GM23338 (cell line): ENCODE measurements around the gene UNC5A. TPM values are rescaled to one million over a fixed set of nuclear protein-coding genes. Genes with fewer than 3 reads are reported as not detected.

Source experiments
- ATAC-seq: fragments of 200-7000 bp; cut with Tn5 transposase; 3 replicates; pipeline ENCODE4 v1.9.1; 2020
- DNase-seq: peaks from one replicate; pipeline ENCODE4 v3.0.0-alpha.2; 2015; ENCODE audit warnings: low spot score
- H2AFZ ChIP-seq: fragments of 200-600 bp; sonication (generic); 2 replicates; pipeline ENCODE4 v1.8.0; 2016; ENCODE audit warnings: antibody characterized with exemption, mild to moderate bottlenecking, moderate library complexity
- H3F3A ChIP-seq: fragments of 200-600 bp; sonication (generic); replicated peaks from 2 replicates; pipeline ENCODE4 v1.8.0; 2017; ENCODE audit warnings: antibody characterized with exemption, mixed run types, low read depth
- H3K27ac ChIP-seq: fragments of 200-600 bp; sonication (generic); 2 replicates; pipeline ENCODE4 v1.6.1; 2016; ENCODE audit warnings: low read depth
- H3K27me3 ChIP-seq: fragments of 200-600 bp; sonication (generic); 2 replicates; pipeline ENCODE4 v1.8.0; 2016; ENCODE audit warnings: mild to moderate bottlenecking, mixed run types, moderate library complexity; ENCODE audit not compliant: insufficient read depth
- H3K36me3 ChIP-seq: fragments of 200-600 bp; sonication (generic); 2 replicates; pipeline ENCODE4 v1.8.0; 2016; ENCODE audit warnings: mild to moderate bottlenecking; ENCODE audit not compliant: insufficient read depth
- H3K4me1 ChIP-seq: fragments of 200-600 bp; sonication (generic); 2 replicates; pipeline ENCODE4 v1.8.0; 2016; ENCODE audit warnings: mild to moderate bottlenecking, moderate library complexity; ENCODE audit not compliant: insufficient read depth
- H3K4me2 ChIP-seq: fragments of 200-600 bp; sonication (generic); 2 replicates; pipeline ENCODE4 v1.7.1; 2017; ENCODE audit warnings: mixed run types
- H3K4me3 ChIP-seq: fragments of 200-600 bp; sonication (generic); 2 replicates; pipeline ENCODE4 v1.6.1; 2016; ENCODE audit warnings: mixed run types
- H3K79me2 ChIP-seq: fragments of 200-600 bp; sonication (generic); replicated peaks from 2 replicates; pipeline ENCODE4 v1.8.0; 2017; ENCODE audit warnings: mild to moderate bottlenecking; ENCODE audit not compliant: insufficient read depth
- H3K9me2 ChIP-seq: fragments of 200-600 bp; sonication (generic); 2 replicates; pipeline ENCODE4 v1.8.0; 2017; ENCODE audit not compliant: insufficient read depth
- H4K20me1 ChIP-seq: fragments of 200-600 bp; sonication (generic); replicated peaks from 2 replicates; pipeline ENCODE4 v1.8.0; 2017; ENCODE audit warnings: mild to moderate bottlenecking; ENCODE audit not compliant: insufficient read depth
- H3K27ac Mint-ChIP-seq: 2 replicates; pipeline ENCODE4 v1.8.0; 2020; ENCODE audit warnings: inconsistent platforms, mild to moderate bottlenecking, moderate library complexity, mixed read lengths
- H3K27me3 Mint-ChIP-seq: 3 replicates; pipeline ENCODE4 v1.8.0; 2022; ENCODE audit warnings: low read depth, mild to moderate bottlenecking, moderate library complexity, mixed read lengths, inconsistent platforms; ENCODE audit not compliant: insufficient read depth, poor library complexity
- H3K36me3 Mint-ChIP-seq: 3 replicates; pipeline ENCODE4 v1.8.0; 2021; ENCODE audit warnings: low read depth, mild to moderate bottlenecking, inconsistent platforms, moderate library complexity, mixed read lengths
- H3K4me1 Mint-ChIP-seq: 3 replicates; pipeline ENCODE4 v1.8.0; 2020; ENCODE audit warnings: mild to moderate bottlenecking, inconsistent platforms, mixed read lengths
- H3K4me3 Mint-ChIP-seq: 3 replicates; pipeline ENCODE4 v1.8.0; 2021; ENCODE audit warnings: moderate library complexity, mild to moderate bottlenecking, inconsistent platforms, mixed read lengths
- H3K9me3 Mint-ChIP-seq: 3 replicates; pipeline ENCODE4 v1.8.0; 2020; ENCODE audit warnings: moderate library complexity, mild to moderate bottlenecking, inconsistent platforms, mixed read lengths
- CREB1 ChIP-seq: fragments of 250-450 bp; sonication (Bioruptor Pico); IDR thresholded peaks from 2 replicates; pipeline ENCODE4 v1.5.0; 2020; ENCODE audit warnings: low read depth, mild to moderate bottlenecking, moderate library complexity
- EZH2 ChIP-seq: fragments of 200-600 bp; sonication (generic); IDR thresholded peaks from one replicate; pipeline ENCODE4 v1.8.0; 2017; ENCODE audit warnings: antibody characterized with exemption, mild to moderate bottlenecking, low read depth; ENCODE audit not compliant: unreplicated experiment
- NANOG ChIP-seq: IDR thresholded peaks from 2 replicates; pipeline ENCODE4 v1.6.1; 2016; ENCODE audit warnings: antibody characterized with exemption, borderline replicate concordance
- POLR2AphosphoS5 ChIP-seq: IDR thresholded peaks from 2 replicates; pipeline ENCODE4 v1.6.1; 2016; ENCODE audit warnings: antibody characterized with exemption, low read depth
- STAT1 ChIP-seq: IDR thresholded peaks from one replicate; pipeline ENCODE4 v1.6.1; 2016; ENCODE audit warnings: antibody characterized with exemption; ENCODE audit not compliant: unreplicated experiment
- ZNF114 ChIP-seq: fragments of 250-450 bp; sonication (Bioruptor Pico); IDR thresholded peaks from 2 replicates; pipeline ENCODE4 v1.5.0; 2020; ENCODE audit warnings: mild to moderate bottlenecking, moderate library complexity
- polyA plus RNA-seq: library from polyadenylated mRNA; unstranded; fragments of >200 nt; fragmentation: Nextera tagmentation; extraction: Ambion mirVana; gene quantifications from 2 replicates; pipeline ENCODE4 v1.2.1, GENCODE V29; 2016
- total RNA-seq: library from RNA; depleted of rRNA; stranded (reverse); fragments of >200 nt; shearing (Covaris generic); gene quantifications from 2 replicates; pipeline ENCODE4 v1.2.3, GENCODE V29; 2014
- TF ChIP-seq, protein P1 (sequence below): IDR thresholded peaks from 2 replicates; pipeline ENCODE4 v1.6.1; 2016; ENCODE audit warnings: antibody characterized with exemption
- TF ChIP-seq, protein P2 (sequence below), 2 experiments: fragments of 200-600 bp in 1 of 2; sonication (generic) in 1 of 2; conservative IDR thresholded peaks; 2 replicates each; pipeline versions ENCODE4 v1.5.1 to v1.6.1; 2016 to 2017; ENCODE audit warnings: antibody characterized with exemption in 2 of 2, low read depth in 2 of 2, mild to moderate bottlenecking in 2 of 2, moderate library complexity in 1 of 2
- TF ChIP-seq, protein P3 (sequence below): IDR thresholded peaks from one replicate; pipeline ENCODE4 v1.6.1; 2018; ENCODE audit warnings: antibody characterized with exemption; ENCODE audit not compliant: unreplicated experiment
- TF ChIP-seq, protein P4 (sequence below): fragments of 250-450 bp; sonication (Bioruptor Pico); IDR thresholded peaks from 2 replicates; pipeline ENCODE4 v1.5.0; 2020; ENCODE audit warnings: mild to moderate bottlenecking, moderate library complexity

The UNC5A gene
- total and polyA plus RNA-seq, 2 experiments from 2014 or later, result 0.92 to 3.9 TPM

DNA sequence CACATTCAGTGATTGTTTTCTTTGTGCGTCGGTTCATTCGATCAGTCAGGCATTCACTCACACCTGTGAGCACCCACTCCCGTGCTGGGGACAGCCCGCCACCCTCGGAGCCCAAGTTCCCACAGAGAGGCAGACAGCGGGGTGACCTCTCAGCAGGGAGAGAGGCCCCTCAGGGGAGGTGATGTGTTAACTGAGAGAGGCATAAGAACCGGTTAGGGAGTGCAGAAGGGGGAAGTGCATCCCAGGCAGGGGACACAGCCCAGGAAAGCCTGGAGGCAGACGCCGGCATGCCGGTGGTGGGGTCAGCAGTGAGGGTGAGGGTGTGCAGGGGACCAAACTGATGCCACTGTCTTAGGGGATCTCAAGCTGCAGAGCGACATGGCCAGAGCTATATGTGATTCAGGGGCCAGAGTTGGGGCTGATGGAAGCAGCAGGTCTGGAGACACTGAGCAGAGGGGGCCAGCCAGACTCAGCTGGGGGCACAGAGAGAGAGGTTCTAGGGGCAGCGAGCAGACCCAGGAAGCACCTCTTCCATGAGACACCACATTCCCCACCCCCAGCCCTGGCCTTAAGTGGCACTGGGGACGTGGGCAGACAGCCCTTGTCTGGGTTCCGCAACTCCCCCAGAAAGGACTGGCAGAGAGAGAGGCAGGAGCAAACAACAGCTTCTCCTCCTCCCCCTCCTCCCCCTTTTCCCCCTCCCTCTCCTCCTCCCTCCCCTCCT lies 52.8 kb downstream of the UNC5A start (continued):
- TF ChIP-seq, protein P1, sequence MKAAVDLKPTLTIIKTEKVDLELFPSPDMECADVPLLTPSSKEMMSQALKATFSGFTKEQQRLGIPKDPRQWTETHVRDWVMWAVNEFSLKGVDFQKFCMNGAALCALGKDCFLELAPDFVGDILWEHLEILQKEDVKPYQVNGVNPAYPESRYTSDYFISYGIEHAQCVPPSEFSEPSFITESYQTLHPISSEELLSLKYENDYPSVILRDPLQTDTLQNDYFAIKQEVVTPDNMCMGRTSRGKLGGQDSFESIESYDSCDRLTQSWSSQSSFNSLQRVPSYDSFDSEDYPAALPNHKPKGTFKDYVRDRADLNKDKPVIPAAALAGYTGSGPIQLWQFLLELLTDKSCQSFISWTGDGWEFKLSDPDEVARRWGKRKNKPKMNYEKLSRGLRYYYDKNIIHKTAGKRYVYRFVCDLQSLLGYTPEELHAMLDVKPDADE, result no peak
- TF ChIP-seq POLR2AphosphoS5 (no peak), EZH2 (no peak), CREB1 (CRISPR knock-in tag) (no peak), NANOG (no peak)
- TF ChIP-seq, protein P2, sequence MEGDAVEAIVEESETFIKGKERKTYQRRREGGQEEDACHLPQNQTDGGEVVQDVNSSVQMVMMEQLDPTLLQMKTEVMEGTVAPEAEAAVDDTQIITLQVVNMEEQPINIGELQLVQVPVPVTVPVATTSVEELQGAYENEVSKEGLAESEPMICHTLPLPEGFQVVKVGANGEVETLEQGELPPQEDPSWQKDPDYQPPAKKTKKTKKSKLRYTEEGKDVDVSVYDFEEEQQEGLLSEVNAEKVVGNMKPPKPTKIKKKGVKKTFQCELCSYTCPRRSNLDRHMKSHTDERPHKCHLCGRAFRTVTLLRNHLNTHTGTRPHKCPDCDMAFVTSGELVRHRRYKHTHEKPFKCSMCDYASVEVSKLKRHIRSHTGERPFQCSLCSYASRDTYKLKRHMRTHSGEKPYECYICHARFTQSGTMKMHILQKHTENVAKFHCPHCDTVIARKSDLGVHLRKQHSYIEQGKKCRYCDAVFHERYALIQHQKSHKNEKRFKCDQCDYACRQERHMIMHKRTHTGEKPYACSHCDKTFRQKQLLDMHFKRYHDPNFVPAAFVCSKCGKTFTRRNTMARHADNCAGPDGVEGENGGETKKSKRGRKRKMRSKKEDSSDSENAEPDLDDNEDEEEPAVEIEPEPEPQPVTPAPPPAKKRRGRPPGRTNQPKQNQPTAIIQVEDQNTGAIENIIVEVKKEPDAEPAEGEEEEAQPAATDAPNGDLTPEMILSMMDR (conservative IDR thresholded peaks at IDR 0.05; ENCODE audit: low read depth in 2 of 2), result no peak

DNA sequence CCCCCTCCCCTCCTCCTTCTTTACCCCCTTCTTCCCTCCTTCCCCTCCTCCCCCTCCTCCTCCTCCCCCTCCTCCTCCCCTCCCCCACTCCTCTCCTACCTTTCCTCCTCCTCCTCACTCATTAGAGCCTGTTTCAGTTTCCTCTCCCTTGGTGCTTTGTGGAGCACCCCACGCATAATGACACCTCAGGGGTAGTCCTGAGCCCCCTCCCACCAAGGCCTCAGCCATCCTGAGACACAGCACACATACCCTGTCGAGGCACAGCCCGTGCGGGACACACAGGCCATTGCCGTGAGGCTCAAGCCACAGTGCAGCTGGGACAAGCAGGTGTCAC lies 53.4 kb downstream of the UNC5A start:
- no peak overlapping the region for H2AFZ ChIP-seq
- DNase-seq (no peak), ATAC-seq (peak; percentile 10)
- no peaks in the 10 kb centered on the region for H3K9me2 ChIP-seq
- H3K4me3 ChIP-seq, result no peak overlapping the region
- H3K36me3 ChIP-seq, result no peaks in the 10 kb centered on the region
- Mint-ChIP-seq H3K27me3 (peaks cover 15% of the 10 kb centered on the region), H3K9me3 (no peaks in the 10 kb centered on the region), H3K27ac (no peak overlapping the region), H3K4me3 (peak overlapping the region; percentile 16; the same call in 1 of the 3 replicates), H3K4me1 (peaks cover 41% of the 10 kb centered on the region), H3K36me3 (no peaks in the 10 kb centered on the region)
- H3K79me2 ChIP-seq, result no peaks in the 10 kb centered on the region
- no peaks in the 10 kb centered on the region for H3K27me3 ChIP-seq
- H3K27ac ChIP-seq, result no peak overlapping the region
- no peaks in the 10 kb centered on the region for H4K20me1 ChIP-seq
- H3K4me1 ChIP-seq, result peaks cover 15% of the 10 kb centered on the region; the same call in 1 of the 2 replicates
- H3F3A ChIP-seq, result no peaks in the 10 kb centered on the region
- no peak overlapping the region; the same call in 1 of the 2 replicates for H3K4me2 ChIP-seq
- no peak for TF ChIP-seq STAT1
- no peak for TF ChIP-seq NANOG
- no peak for TF ChIP-seq EZH2
- TF ChIP-seq, protein P1, result no peak
- TF ChIP-seq, protein P3, sequence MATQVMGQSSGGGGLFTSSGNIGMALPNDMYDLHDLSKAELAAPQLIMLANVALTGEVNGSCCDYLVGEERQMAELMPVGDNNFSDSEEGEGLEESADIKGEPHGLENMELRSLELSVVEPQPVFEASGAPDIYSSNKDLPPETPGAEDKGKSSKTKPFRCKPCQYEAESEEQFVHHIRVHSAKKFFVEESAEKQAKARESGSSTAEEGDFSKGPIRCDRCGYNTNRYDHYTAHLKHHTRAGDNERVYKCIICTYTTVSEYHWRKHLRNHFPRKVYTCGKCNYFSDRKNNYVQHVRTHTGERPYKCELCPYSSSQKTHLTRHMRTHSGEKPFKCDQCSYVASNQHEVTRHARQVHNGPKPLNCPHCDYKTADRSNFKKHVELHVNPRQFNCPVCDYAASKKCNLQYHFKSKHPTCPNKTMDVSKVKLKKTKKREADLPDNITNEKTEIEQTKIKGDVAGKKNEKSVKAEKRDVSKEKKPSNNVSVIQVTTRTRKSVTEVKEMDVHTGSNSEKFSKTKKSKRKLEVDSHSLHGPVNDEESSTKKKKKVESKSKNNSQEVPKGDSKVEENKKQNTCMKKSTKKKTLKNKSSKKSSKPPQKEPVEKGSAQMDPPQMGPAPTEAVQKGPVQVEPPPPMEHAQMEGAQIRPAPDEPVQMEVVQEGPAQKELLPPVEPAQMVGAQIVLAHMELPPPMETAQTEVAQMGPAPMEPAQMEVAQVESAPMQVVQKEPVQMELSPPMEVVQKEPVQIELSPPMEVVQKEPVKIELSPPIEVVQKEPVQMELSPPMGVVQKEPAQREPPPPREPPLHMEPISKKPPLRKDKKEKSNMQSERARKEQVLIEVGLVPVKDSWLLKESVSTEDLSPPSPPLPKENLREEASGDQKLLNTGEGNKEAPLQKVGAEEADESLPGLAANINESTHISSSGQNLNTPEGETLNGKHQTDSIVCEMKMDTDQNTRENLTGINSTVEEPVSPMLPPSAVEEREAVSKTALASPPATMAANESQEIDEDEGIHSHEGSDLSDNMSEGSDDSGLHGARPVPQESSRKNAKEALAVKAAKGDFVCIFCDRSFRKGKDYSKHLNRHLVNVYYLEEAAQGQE, result no peak
- TF ChIP-seq ZNF114 (CRISPR knock-in tag), result no peak
- TF ChIP-seq, protein P4, sequence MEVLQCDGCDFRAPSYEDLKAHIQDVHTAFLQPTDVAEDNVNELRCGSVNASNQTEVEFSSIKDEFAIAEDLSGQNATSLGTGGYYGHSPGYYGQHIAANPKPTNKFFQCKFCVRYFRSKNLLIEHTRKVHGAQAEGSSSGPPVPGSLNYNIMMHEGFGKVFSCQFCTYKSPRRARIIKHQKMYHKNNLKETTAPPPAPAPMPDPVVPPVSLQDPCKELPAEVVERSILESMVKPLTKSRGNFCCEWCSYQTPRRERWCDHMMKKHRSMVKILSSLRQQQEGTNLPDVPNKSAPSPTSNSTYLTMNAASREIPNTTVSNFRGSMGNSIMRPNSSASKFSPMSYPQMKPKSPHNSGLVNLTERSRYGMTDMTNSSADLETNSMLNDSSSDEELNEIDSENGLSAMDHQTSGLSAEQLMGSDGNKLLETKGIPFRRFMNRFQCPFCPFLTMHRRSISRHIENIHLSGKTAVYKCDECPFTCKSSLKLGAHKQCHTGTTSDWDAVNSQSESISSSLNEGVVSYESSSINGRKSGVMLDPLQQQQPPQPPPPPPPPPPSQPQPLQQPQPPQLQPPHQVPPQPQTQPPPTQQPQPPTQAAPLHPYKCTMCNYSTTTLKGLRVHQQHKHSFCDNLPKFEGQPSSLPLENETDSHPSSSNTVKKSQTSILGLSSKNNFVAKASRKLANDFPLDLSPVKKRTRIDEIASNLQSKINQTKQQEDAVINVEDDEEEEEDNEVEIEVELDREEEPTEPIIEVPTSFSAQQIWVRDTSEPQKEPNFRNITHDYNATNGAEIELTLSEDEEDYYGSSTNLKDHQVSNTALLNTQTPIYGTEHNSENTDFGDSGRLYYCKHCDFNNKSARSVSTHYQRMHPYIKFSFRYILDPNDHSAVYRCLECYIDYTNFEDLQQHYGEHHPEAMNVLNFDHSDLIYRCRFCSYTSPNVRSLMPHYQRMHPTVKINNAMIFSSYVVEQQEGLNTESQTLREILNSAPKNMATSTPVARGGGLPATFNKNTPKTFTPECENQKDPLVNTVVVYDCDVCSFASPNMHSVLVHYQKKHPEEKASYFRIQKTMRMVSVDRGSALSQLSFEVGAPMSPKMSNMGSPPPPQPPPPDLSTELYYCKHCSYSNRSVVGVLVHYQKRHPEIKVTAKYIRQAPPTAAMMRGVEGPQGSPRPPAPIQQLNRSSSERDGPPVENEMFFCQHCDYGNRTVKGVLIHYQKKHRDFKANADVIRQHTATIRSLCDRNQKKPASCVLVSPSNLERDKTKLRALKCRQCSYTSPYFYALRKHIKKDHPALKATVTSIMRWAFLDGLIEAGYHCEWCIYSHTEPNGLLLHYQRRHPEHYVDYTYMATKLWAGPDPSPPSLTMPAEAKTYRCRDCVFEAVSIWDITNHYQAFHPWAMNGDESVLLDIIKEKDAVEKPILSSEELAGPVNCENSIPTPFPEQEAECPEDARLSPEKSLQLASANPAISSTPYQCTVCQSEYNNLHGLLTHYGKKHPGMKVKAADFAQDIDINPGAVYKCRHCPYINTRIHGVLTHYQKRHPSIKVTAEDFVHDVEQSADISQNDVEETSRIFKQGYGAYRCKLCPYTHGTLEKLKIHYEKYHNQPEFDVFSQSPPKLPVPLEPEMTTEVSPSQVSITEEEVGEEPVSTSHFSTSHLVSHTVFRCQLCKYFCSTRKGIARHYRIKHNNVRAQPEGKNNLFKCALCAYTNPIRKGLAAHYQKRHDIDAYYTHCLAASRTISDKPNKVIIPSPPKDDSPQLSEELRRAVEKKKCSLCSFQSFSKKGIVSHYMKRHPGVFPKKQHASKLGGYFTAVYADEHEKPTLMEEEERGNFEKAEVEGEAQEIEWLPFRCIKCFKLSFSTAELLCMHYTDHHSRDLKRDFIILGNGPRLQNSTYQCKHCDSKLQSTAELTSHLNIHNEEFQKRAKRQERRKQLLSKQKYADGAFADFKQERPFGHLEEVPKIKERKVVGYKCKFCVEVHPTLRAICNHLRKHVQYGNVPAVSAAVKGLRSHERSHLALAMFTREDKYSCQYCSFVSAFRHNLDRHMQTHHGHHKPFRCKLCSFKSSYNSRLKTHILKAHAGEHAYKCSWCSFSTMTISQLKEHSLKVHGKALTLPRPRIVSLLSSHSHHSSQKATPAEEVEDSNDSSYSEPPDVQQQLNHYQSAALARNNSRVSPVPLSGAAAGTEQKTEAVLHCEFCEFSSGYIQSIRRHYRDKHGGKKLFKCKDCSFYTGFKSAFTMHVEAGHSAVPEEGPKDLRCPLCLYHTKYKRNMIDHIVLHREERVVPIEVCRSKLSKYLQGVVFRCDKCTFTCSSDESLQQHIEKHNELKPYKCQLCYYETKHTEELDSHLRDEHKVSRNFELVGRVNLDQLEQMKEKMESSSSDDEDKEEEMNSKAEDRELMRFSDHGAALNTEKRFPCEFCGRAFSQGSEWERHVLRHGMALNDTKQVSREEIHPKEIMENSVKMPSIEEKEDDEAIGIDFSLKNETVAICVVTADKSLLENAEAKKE (CRISPR knock-in tag), result no peak
